Fibroblast of lung (primary cell): Measurements from ENCODE around the gene DNAAF6. TPM values are rescaled to one million over a fixed set of nuclear protein-coding genes. Genes with fewer than 3 reads are reported as not detected.

Experiments
- DNase-seq, 2 donors: peaks; one replicate each; pipeline versions ENCODE4 v3.0.0 to v3.0.0-alpha.2; 2010; ENCODE audit warnings: low read depth in 2 of 2
- H2AFZ ChIP-seq: 2 replicates; pipeline ENCODE4 v1.5.1; 2012; ENCODE audit warnings: low read length, control low read depth, inconsistent platforms
- H3K27ac ChIP-seq: 2 replicates; pipeline ENCODE4 v1.5.1; 2011; ENCODE audit warnings: low read length, control low read depth; ENCODE audit not compliant: insufficient read depth
- H3K27me3 ChIP-seq: 2 replicates; pipeline ENCODE4 v1.5.1; 2011; ENCODE audit warnings: mild to moderate bottlenecking, low read length; ENCODE audit not compliant: control insufficient read depth, insufficient read depth
- H3K36me3 ChIP-seq: 2 replicates; pipeline ENCODE4 v1.5.1; 2011; ENCODE audit warnings: low read length; ENCODE audit not compliant: control insufficient read depth, insufficient read depth
- H3K4me1 ChIP-seq: 2 replicates; pipeline ENCODE4 v1.5.1; 2011; ENCODE audit warnings: low read length; ENCODE audit not compliant: control insufficient read depth, insufficient read depth; ENCODE audit errors: extremely low read depth
- H3K4me2 ChIP-seq: 2 replicates; pipeline ENCODE4 v1.5.1; 2011; ENCODE audit warnings: low read length, control low read depth; ENCODE audit not compliant: insufficient read depth; ENCODE audit errors: extremely low read depth
- H3K4me3 ChIP-seq, 4 experiments: fragments of 200-600 bp in 1 of 4; sonication (generic) in 1 of 4; replicated peaks in 1 of 4; 2 replicates each; pipeline ENCODE4 v1.5.1; 2011 to 2016; ENCODE audit warnings: low read length in 4 of 4, low read depth in 3 of 4, mild to moderate bottlenecking in 3 of 4, control low read depth in 2 of 4, inconsistent platforms in 1 of 4, mixed read lengths in 1 of 4; ENCODE audit not compliant: insufficient read depth in 1 of 4; ENCODE audit errors: control extremely low read depth in 1 of 4
- H3K79me2 ChIP-seq: 2 replicates; pipeline ENCODE4 v1.5.1; 2012; ENCODE audit warnings: mild to moderate bottlenecking, low read length, inconsistent platforms; ENCODE audit not compliant: control insufficient read depth, insufficient read depth
- H3K9ac ChIP-seq: 2 replicates; pipeline ENCODE4 v1.5.1; 2011; ENCODE audit warnings: mild to moderate bottlenecking, low read length, control low read depth; ENCODE audit not compliant: insufficient read depth
- H3K9me3 ChIP-seq: 2 replicates; pipeline ENCODE4 v1.5.1; 2012; ENCODE audit warnings: low read depth, low read length; ENCODE audit not compliant: control insufficient read depth, insufficient read depth
- H4K20me1 ChIP-seq: 2 replicates; pipeline ENCODE4 v1.5.1; 2011; ENCODE audit warnings: low read length; ENCODE audit not compliant: control insufficient read depth, insufficient read depth; ENCODE audit errors: extremely low read depth
- EZH2 ChIP-seq: IDR thresholded peaks from 2 replicates; pipeline ENCODE4 v1.5.1; 2012; ENCODE audit warnings: low read length, control low read depth, mild to moderate bottlenecking; ENCODE audit errors: missing control alignments
- polyA plus RNA-seq, 2 donors: library from polyadenylated mRNA; depleted of rRNA in 1 of 2; stranded (reverse) in 1 of 2; unstranded in 1 of 2; fragments of >200 nt; gene quantifications; 2 replicates each; pipeline ENCODE4 v1.2.1, GENCODE V29; 2011 to 2012; ENCODE audit warnings: missing spikeins in 1 of 2
- total RNA-seq: library from RNA; depleted of rRNA; stranded (reverse); fragments of >200 nt; gene quantifications from 2 replicates; pipeline ENCODE4 v1.2.1, GENCODE V29; 2014
- TF ChIP-seq, protein P1 (sequence below), 2 donors: IDR thresholded peaks in 1 of 2; conservative IDR thresholded peaks in 1 of 2; 1 replicate in 1 of 2; 2 replicates in 1 of 2; pipeline ENCODE4 v1.5.1; 2011 to 2012; ENCODE audit warnings: low read length in 2 of 2, control low read depth in 1 of 2, inconsistent platforms in 1 of 2, low read depth in 1 of 2, mild to moderate bottlenecking in 1 of 2

DNAAF6 gene
- total and polyA plus RNA-seq, 2 donors (not counting 1 experiment from before 2014, with no cell fraction given) = not detected

DNA sequence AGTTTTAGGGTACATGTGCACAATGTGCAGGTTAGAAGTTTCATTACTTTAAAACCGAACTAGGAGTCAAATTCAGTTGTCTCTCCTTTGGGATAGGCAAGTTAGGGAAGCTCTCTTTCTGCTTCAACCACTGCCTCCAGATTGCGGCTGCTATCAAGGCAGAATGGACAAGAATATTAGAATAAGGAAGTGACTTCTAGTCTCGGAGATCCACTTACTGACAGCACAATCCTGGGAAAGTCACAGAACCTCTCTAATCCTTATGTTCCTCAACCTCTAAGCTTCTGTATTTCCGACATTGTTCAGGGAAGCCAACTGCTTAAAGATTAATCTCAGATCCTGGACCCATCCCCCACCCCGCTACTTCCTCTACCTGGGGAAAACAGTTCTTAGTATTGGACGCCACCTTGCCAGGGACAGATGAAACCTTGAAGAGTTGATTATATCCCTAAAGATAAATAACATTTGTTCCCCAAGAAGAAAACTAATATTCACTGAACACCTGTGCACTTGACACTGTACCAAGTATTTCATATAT, 2.3 kb upstream of the DNAAF6 start:
- no peak overlapping the region for H3K4me2 ChIP-seq
- no peak overlapping the region for H2AFZ ChIP-seq
- H3K79me2 ChIP-seq = no peaks in the 10 kb centered on the region
- H3K4me1 ChIP-seq = no peaks in the 10 kb centered on the region
- no peak for DNase-seq
- no peaks in the 10 kb centered on the region for H3K9me3 ChIP-seq
- TF ChIP-seq, protein P1, sequence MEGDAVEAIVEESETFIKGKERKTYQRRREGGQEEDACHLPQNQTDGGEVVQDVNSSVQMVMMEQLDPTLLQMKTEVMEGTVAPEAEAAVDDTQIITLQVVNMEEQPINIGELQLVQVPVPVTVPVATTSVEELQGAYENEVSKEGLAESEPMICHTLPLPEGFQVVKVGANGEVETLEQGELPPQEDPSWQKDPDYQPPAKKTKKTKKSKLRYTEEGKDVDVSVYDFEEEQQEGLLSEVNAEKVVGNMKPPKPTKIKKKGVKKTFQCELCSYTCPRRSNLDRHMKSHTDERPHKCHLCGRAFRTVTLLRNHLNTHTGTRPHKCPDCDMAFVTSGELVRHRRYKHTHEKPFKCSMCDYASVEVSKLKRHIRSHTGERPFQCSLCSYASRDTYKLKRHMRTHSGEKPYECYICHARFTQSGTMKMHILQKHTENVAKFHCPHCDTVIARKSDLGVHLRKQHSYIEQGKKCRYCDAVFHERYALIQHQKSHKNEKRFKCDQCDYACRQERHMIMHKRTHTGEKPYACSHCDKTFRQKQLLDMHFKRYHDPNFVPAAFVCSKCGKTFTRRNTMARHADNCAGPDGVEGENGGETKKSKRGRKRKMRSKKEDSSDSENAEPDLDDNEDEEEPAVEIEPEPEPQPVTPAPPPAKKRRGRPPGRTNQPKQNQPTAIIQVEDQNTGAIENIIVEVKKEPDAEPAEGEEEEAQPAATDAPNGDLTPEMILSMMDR (conservative IDR thresholded peaks at IDR 0.05 in 1 of 2, IDR thresholded peaks at IDR 0.05 in 1 of 2; ENCODE audit: low read depth in 1 of 2, low read length in 2 of 2) = no peak
- no peak for TF ChIP-seq EZH2
- no peak overlapping the region for H3K4me3 ChIP-seq
- no peak overlapping the region for H3K9ac ChIP-seq
- H3K27me3 ChIP-seq = no peaks in the 10 kb centered on the region
- no peaks in the 10 kb centered on the region for H4K20me1 ChIP-seq
- H3K36me3 ChIP-seq = no peaks in the 10 kb centered on the region
- H3K27ac ChIP-seq = no peak overlapping the region

DNA sequence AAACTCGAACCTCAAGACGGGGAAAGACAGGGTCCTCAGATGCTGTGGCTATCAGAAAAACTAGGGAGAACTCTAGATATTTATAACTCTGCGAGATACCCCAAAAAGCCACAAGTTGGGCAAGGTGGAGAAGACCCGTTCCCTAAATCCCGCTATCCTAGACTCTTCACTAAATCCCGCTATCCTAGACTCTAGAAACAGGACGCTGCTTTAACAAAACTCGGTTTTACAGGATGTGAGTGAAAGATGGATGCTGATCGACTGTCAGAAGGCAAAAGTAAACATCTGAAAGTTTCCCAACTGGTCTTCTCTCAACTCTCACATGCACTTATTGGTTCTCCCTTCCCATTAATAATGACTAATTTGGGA, 270 bp downstream of the DNAAF6 start:
- Histone ChIP-seq H3K9ac (no peak overlapping the region), H2AFZ (no peak overlapping the region), H3K4me1 (no peaks in the 10 kb centered on the region), H3K4me3 (peak overlapping the region in 1 of 4 experiments; percentile 45), H3K27ac (no peak overlapping the region), H3K4me2 (no peak overlapping the region), H3K36me3 (no peaks in the 10 kb centered on the region), H3K27me3 (no peaks in the 10 kb centered on the region), H3K79me2 (no peaks in the 10 kb centered on the region), H3K9me3 (no peaks in the 10 kb centered on the region), H4K20me1 (no peaks in the 10 kb centered on the region)
- DNase-seq = no peak
- no peak for TF ChIP-seq EZH2
- TF ChIP-seq, protein P1 (conservative IDR thresholded peaks at IDR 0.05 in 1 of 2, IDR thresholded peaks at IDR 0.05 in 1 of 2; ENCODE audit: low read depth in 1 of 2, low read length in 2 of 2) = no peak

DNA sequence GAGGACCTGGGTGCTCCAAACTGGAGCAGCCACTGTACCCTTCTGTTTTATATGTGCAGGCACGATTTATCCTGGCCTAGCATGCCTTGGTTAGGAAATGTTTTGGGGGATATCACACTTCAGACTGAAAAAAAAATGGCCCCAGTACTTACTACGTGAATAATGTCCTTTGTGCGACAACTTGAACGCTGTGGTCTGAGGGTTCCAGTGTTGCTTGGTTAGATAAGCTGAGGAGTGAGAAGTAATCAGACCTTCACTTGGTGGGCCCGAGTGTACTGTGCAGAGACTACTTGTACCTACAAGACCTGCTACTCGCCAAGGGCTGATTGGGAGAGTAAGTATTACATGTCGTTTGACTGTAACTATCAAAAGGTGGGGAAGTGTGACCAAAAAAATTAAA, 678 bp downstream of the DNAAF6 start:
- no peak for DNase-seq
- Histone ChIP-seq H3K27me3 (no peaks in the 10 kb centered on the region), H3K79me2 (no peaks in the 10 kb centered on the region), H4K20me1 (no peaks in the 10 kb centered on the region), H2AFZ (no peak overlapping the region), H3K36me3 (no peaks in the 10 kb centered on the region), H3K9me3 (no peaks in the 10 kb centered on the region), H3K27ac (no peak overlapping the region), H3K4me1 (no peaks in the 10 kb centered on the region), H3K4me2 (no peak overlapping the region), H3K4me3 (no peak overlapping the region), H3K9ac (no peak overlapping the region)
- TF ChIP-seq, protein P1 (conservative IDR thresholded peaks at IDR 0.05 in 1 of 2, IDR thresholded peaks at IDR 0.05 in 1 of 2; ENCODE audit: low read depth in 1 of 2, low read length in 2 of 2) = no peak
- no peak for TF ChIP-seq EZH2
